ENCODE data around the gene CHM. TPM values are rescaled to one million over a fixed set of nuclear protein-coding genes. Genes with fewer than 3 reads are reported as not detected.
"Not testable (repeated sequence)": the region's sequence is repeated elsewhere in the genome, so short reads cannot be mapped to it uniquely, and the experiment has no call there.

CHM gene
- polyA plus RNA-seq, 3 donors: 6.0 to 7.7 (median 6.6) TPM

DNA sequence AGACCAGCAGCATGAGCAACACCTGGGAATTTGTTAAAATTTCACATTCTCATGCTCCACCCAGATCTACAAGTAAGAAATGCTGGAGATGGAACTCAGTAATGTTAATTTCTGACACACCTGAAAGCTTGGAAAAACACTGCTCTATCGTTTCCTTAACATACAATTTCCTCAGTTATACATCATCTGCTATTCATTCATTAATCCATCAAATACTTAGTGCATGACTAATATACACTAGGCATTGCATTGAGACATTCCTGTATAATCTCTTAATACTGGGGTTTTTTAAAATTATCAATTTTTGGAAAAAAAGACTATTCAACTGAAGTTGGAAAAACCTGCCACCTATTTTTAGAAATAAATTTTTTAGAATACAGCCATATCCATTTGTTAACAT is 106.1 kb downstream of the CHM start:
- Histone ChIP-seq H3K4me1 (ENCODE audit: control insufficient read depth in 1 of 2, insufficient read depth in 2 of 2, low read length in 2 of 2) (peaks cover 0 to 4% of the 10 kb centered on the region in 2 donors), H3K9me3 (replicated peaks in 1 of 2; ENCODE audit: control insufficient read depth in 1 of 2, insufficient read depth in 1 of 2, low read length in 2 of 2) (peaks cover 6 to 11% of the 10 kb centered on the region in 2 donors), H2AFZ (ENCODE audit: insufficient read depth, low read depth, low read length, poor library complexity, severe bottlenecking) (no peak overlapping the region), H3K79me2 (ENCODE audit: insufficient read depth, low read length) (no peaks in the 10 kb centered on the region), H3K27me3 (ENCODE audit: control insufficient read depth in 2 of 2, insufficient read depth in 2 of 2, low read length in 2 of 2) (no peaks in the 10 kb centered on the region), H4K20me1 (ENCODE audit: insufficient read depth, low read length) (no peaks in the 10 kb centered on the region), H3K27ac (ENCODE audit: low read depth in 1 of 2, low read length in 2 of 2) (no peak overlapping the region), H3K4me2 (replicated peaks; ENCODE audit: extremely low read depth, low read length, poor library complexity, severe bottlenecking) (no peak overlapping the region), H3K36me3 (replicated peaks in 1 of 2; ENCODE audit: control insufficient read depth in 1 of 2, insufficient read depth in 2 of 2, low read length in 2 of 2) (peaks cover 3 to 12% of the 10 kb centered on the region in 2 donors), H3K9ac (ENCODE audit: insufficient read depth, low read length, poor library complexity, severe bottlenecking) (no peak overlapping the region), H3K4me3 (replicated peaks in 1 of 3; ENCODE audit: low read depth in 2 of 3, low read length in 3 of 3) (no peak overlapping the region)
- Mint-ChIP-seq H3K27ac (no peak overlapping the region), H3K9me3 (peaks cover 5 to 15% (median 11%) of the 10 kb centered on the region in 7 donors), H3K4me1 (peaks cover 5% of the 10 kb centered on the region), H3K36me3 (peaks cover 12 to 20% of the 10 kb centered on the region in 2 donors), H3K27me3 (ENCODE audit: low read depth in 3 of 3) (no peaks in the 10 kb centered on the region), H3K4me3 (no peak overlapping the region)
- intact Hi-C loops (cut with micrococcal nuclease): no loop called here
- TF ChIP-seq, protein P1, sequence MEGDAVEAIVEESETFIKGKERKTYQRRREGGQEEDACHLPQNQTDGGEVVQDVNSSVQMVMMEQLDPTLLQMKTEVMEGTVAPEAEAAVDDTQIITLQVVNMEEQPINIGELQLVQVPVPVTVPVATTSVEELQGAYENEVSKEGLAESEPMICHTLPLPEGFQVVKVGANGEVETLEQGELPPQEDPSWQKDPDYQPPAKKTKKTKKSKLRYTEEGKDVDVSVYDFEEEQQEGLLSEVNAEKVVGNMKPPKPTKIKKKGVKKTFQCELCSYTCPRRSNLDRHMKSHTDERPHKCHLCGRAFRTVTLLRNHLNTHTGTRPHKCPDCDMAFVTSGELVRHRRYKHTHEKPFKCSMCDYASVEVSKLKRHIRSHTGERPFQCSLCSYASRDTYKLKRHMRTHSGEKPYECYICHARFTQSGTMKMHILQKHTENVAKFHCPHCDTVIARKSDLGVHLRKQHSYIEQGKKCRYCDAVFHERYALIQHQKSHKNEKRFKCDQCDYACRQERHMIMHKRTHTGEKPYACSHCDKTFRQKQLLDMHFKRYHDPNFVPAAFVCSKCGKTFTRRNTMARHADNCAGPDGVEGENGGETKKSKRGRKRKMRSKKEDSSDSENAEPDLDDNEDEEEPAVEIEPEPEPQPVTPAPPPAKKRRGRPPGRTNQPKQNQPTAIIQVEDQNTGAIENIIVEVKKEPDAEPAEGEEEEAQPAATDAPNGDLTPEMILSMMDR (IDR thresholded peaks at IDR 0.05): no peak
- no CpG with 5 or more reads among the region's 1 CpG for WGBS (ENCODE audit: insufficient coverage)
- DNase-seq: no peak

DNA sequence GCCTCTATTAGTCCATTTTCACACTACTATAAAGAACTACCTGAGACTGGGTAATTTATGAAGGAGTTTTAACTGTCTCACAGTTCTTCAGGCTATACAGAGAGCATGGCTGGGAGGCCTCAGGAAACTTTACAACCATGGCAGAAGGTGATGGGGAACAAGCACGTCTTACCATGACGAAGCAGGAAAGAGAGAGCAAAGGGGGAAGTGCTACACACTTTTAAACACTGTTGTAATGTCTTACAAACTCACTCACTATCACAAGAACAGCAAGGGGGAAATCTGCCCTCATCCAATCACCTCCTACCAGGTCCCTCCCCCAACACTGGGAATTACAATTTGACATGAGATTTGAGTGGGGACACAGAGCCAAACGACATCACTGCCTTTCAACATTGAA is 107.4 kb downstream of the CHM start:
- no CpG with 5 or more reads among the region's 3 CpGs for WGBS (ENCODE audit: insufficient coverage)
- H3K27me3 ChIP-seq (ENCODE audit: control insufficient read depth in 2 of 2, insufficient read depth in 2 of 2, low read length in 2 of 2); H3K9me3 Mint-ChIP-seq; H4K20me1 ChIP-seq (ENCODE audit: insufficient read depth, low read length); H3K4me1 ChIP-seq (ENCODE audit: control insufficient read depth in 1 of 2, insufficient read depth in 2 of 2, low read length in 2 of 2); intact Hi-C loops (cut with micrococcal nuclease); H3K4me2 ChIP-seq (replicated peaks; ENCODE audit: extremely low read depth, low read length, poor library complexity, severe bottlenecking); H3K79me2 ChIP-seq (ENCODE audit: insufficient read depth, low read length); H3K36me3 ChIP-seq (replicated peaks in 1 of 2; ENCODE audit: control insufficient read depth in 1 of 2, insufficient read depth in 2 of 2, low read length in 2 of 2); H3K4me1 Mint-ChIP-seq; H3K9me3 ChIP-seq (replicated peaks in 1 of 2; ENCODE audit: control insufficient read depth in 1 of 2, insufficient read depth in 1 of 2, low read length in 2 of 2); H3K9ac ChIP-seq (ENCODE audit: insufficient read depth, low read length, poor library complexity, severe bottlenecking); H3K27ac ChIP-seq (ENCODE audit: low read depth in 1 of 2, low read length in 2 of 2); H3K27me3 Mint-ChIP-seq (ENCODE audit: low read depth in 3 of 3); H3K4me3 Mint-ChIP-seq; H3K4me3 ChIP-seq (replicated peaks in 1 of 3; ENCODE audit: low read depth in 2 of 3, low read length in 3 of 3); H2AFZ ChIP-seq (ENCODE audit: insufficient read depth, low read depth, low read length, poor library complexity, severe bottlenecking): not testable (repeated sequence)
- H3K36me3 Mint-ChIP-seq: peaks cover 4 to 11% of the 10 kb centered on the region in 2 donors
- DNase-seq: peak in 2 of 3 donors; percentile 1 to 18
- peak overlapping the region in 5 of 7 donors; percentile 37 to 73 (median 58) for H3K27ac Mint-ChIP-seq

DNA sequence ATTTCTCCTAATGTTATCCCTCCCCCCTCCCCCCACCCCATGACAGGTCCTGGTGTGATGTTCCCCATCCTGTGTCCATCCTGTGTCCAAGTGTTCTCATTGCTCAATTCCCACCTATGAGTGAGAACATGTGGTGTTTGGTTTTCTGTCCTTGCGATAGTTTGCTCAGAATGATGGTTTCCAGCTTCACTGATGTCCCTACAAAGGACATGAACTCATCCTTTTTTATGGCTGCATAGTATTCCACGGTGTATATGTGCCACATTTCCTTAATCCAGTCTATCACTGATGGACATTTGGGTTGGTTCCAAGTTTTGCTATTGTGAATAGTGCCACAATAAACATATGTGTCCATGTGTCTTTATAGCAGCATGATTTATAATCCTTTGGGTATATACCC is 113.0 kb downstream of the CHM start:
- DNase-seq; H3K9me3 ChIP-seq (replicated peaks in 1 of 2; ENCODE audit: control insufficient read depth in 1 of 2, insufficient read depth in 1 of 2, low read length in 2 of 2); H3K4me1 ChIP-seq (ENCODE audit: control insufficient read depth in 1 of 2, insufficient read depth in 2 of 2, low read length in 2 of 2); H3K9me3 Mint-ChIP-seq; H3K4me2 ChIP-seq (replicated peaks; ENCODE audit: extremely low read depth, low read length, poor library complexity, severe bottlenecking); H3K27ac ChIP-seq (ENCODE audit: low read depth in 1 of 2, low read length in 2 of 2); H4K20me1 ChIP-seq (ENCODE audit: insufficient read depth, low read length); H3K36me3 ChIP-seq (replicated peaks in 1 of 2; ENCODE audit: control insufficient read depth in 1 of 2, insufficient read depth in 2 of 2, low read length in 2 of 2); intact Hi-C loops (cut with micrococcal nuclease); H3K27me3 Mint-ChIP-seq (ENCODE audit: low read depth in 3 of 3); H2AFZ ChIP-seq (ENCODE audit: insufficient read depth, low read depth, low read length, poor library complexity, severe bottlenecking); H3K4me3 ChIP-seq (replicated peaks in 1 of 3; ENCODE audit: low read depth in 2 of 3, low read length in 3 of 3); H3K9ac ChIP-seq (ENCODE audit: insufficient read depth, low read length, poor library complexity, severe bottlenecking); H3K27ac Mint-ChIP-seq; H3K4me3 Mint-ChIP-seq; H3K36me3 Mint-ChIP-seq; H3K4me1 Mint-ChIP-seq; H3K79me2 ChIP-seq (ENCODE audit: insufficient read depth, low read length); H3K27me3 ChIP-seq (ENCODE audit: control insufficient read depth in 2 of 2, insufficient read depth in 2 of 2, low read length in 2 of 2): not testable (repeated sequence)
- no CpG with 5 or more reads among the region's 2 CpGs for WGBS (ENCODE audit: insufficient coverage)

Measured in CD14-positive monocyte (primary cell).